Kidney tubule cell (primary cell): ENCODE data around the gene CARD9.
A peak's percentile ranks its signal among the peaks of the same experiment; 100 is the strongest.

ENCODE experiments used
- DNase-seq: peaks from one replicate; pipeline ENCODE4 v3.0.0-alpha.2; 2018; ENCODE audit warnings: low spot score

Gene CARD9

GRCh38 chr9:136347472-136348256 is 25.8 kb downstream of the CARD9 start:
- DNase-seq, result no peak

GRCh38 chr9:136346927-136347465 is 26.5 kb downstream of the CARD9 start:
- no peak for DNase-seq

- no peak for DNase-seq
These were observed 27.4 kb downstream of the CARD9 start for GRCh38 chr9:136346157-136346481.

- DNase-seq, result peak; percentile 63
These were observed 27.9 kb downstream of the CARD9 start for GRCh38 chr9:136345281-136346156.

- DNase-seq, result no peak
These were observed 28.8 kb downstream of the CARD9 start for GRCh38 chr9:136344544-136345280.

- DNase-seq, result no peak
These were observed 29.6 kb downstream of the CARD9 start for GRCh38 chr9:136343884-136344269.

GRCh38 chr9:136343121-136343883 is 30.2 kb downstream of the CARD9 start:
- DNase-seq, result no peak

- peak; percentile 75 for DNase-seq
These were observed 31.0 kb downstream of the CARD9 start for GRCh38 chr9:136342181-136343120.

GRCh38 chr9:136341769-136342168 is 31.7 kb downstream of the CARD9 start:
- no peak for DNase-seq

GRCh38 chr9:136341042-136341655 is 32.3 kb downstream of the CARD9 start:
- DNase-seq, result no peak

- DNase-seq, result no peak
These were observed 33.0 kb downstream of the CARD9 start for GRCh38 chr9:136340356-136341041.

- DNase-seq, result no peak
These were observed 33.5 kb downstream of the CARD9 start for GRCh38 chr9:136339958-136340310.

- DNase-seq, result peak; percentile 64
These were observed 34.1 kb downstream of the CARD9 start for GRCh38 chr9:136339173-136339957.

- no peak for DNase-seq
These were observed 35.0 kb downstream of the CARD9 start for GRCh38 chr9:136338511-136338910.

GRCh38 chr9:136337416-136338395 is 35.8 kb downstream of the CARD9 start:
- DNase-seq, result no peak

- DNase-seq, result no peak
These were observed 36.6 kb downstream of the CARD9 start for GRCh38 chr9:136336881-136337280.

- no peak for DNase-seq
These were observed 37.2 kb downstream of the CARD9 start for GRCh38 chr9:136336156-136336870.
